ENCODE data around the gene SPCS2. TPM values are rescaled to one million over a fixed set of nuclear protein-coding genes. Genes with fewer than 3 reads are reported as not detected.

Gene SPCS2
- total RNA-seq, 1 experiment from 2014 or later: 328 TPM

GRCh38 chr11:74936087-74936486 lies 13.0 kb upstream of the SPCS2 start:
- ChIA-PET CTCF (interaction anchor here (1.2 kb wide), 1 partner anchor 198 kb away, joined by 3 read pairs; no protein-coding TSS in a partner anchor), POLR2A (no interaction called here)
- intact Hi-C loops (cut with micrococcal nuclease; ENCODE audit: unreplicated experiment): no loop called here
- no peak for TF ChIP-seq CTCF (IDR thresholded peaks at IDR 0.05; ENCODE audit: insufficient read depth in 1 of 2, low read depth in 1 of 2, low read length in 1 of 2, severe bottlenecking in 1 of 2, unreplicated experiment in 1 of 2)
- no peaks in the 10 kb centered on the region for H3K4me1 ChIP-seq
- no peaks in the 10 kb centered on the region for H3K27me3 ChIP-seq (replicated peaks; ENCODE audit: control insufficient read depth, insufficient read depth, low read length)
- no peak for DNase-seq
- Mint-ChIP-seq H3K36me3 (ENCODE audit: insufficient read depth, unreplicated experiment) (no peaks in the 10 kb centered on the region), H3K4me1 (ENCODE audit: low read depth, unreplicated experiment) (no peaks in the 10 kb centered on the region), H3K4me3 (ENCODE audit: unreplicated experiment) (no peak overlapping the region), H3K9me3 (ENCODE audit: unreplicated experiment) (no peaks in the 10 kb centered on the region), H3K27me3 (ENCODE audit: insufficient read depth, unreplicated experiment) (no peaks in the 10 kb centered on the region), H3K27ac (ENCODE audit: unreplicated experiment) (no peak overlapping the region)
- no peaks in the 10 kb centered on the region for H3K36me3 ChIP-seq (ENCODE audit: control insufficient read depth, insufficient read depth, low read length)
- BruUV-seq (replicated peaks): no TSS peak
- H3K4me3 ChIP-seq (ENCODE audit: low read depth, low read length): no peak overlapping the region
- H3K9me3 ChIP-seq: no peaks in the 10 kb centered on the region

- CTCF ChIA-PET: interaction anchor here (0.7 to 1.2 kb wide), 2 partner anchors 86 to 197 kb away, joined by 3 read pairs; no protein-coding TSS in a partner anchor
- H3K36me3 Mint-ChIP-seq (ENCODE audit: insufficient read depth, unreplicated experiment): no peaks in the 10 kb centered on the region
- no TSS peak for BruUV-seq (replicated peaks)
Measured at GRCh38 chr11:74936976-74937375, 12.1 kb upstream of the SPCS2 start.

DNA sequence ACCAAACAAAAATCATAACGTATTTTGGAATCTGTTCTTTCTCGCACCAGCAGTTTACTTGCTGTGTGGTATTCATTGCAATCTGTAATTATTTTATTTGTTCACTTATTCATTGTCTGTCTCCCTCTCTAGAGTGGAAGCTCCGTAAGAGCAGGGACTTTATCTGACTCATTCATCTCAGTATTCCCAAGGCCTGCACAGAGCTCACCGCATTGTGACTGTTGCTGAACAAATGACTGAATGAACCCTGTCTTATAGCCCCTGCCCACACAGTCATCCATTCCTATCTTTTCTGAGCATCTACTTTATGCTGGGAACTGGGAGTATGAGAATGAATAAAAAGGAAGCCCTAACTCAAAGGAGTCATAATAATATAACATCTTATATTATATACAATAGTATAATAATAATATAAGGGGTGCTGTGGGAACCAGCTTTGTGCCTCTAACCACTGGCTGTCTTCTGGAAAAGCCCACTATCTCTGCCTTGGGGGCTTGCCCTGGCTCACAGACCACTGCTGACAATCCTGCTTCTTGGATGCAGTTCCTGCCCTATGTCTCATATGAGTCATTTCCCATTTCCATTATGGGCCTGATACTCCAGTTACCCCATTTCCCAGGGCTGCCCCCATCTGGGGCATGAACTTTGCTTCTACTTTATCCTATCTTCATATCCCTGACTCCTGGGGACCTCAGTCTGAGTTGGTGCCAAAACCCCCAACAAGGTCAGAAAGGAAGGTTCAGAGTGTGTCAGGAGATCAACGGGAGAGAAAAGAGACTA lies 11.2 kb upstream of the SPCS2 start:
- Mint-ChIP-seq H3K36me3 (ENCODE audit: insufficient read depth, unreplicated experiment) (no peaks in the 10 kb centered on the region), H3K4me3 (ENCODE audit: unreplicated experiment) (no peak overlapping the region), H3K27ac (ENCODE audit: unreplicated experiment) (no peak overlapping the region), H3K4me1 (ENCODE audit: low read depth, unreplicated experiment) (no peaks in the 10 kb centered on the region), H3K27me3 (ENCODE audit: insufficient read depth, unreplicated experiment) (no peaks in the 10 kb centered on the region), H3K9me3 (ENCODE audit: unreplicated experiment) (no peaks in the 10 kb centered on the region)
- intact Hi-C loops (cut with micrococcal nuclease; ENCODE audit: unreplicated experiment): no loop called here
- no peak for TF ChIP-seq CTCF (IDR thresholded peaks at IDR 0.05; ENCODE audit: insufficient read depth in 1 of 2, low read depth in 1 of 2, low read length in 1 of 2, severe bottlenecking in 1 of 2, unreplicated experiment in 1 of 2)
- no peaks in the 10 kb centered on the region for H3K4me1 ChIP-seq
- no peak for DNase-seq
- no peaks in the 10 kb centered on the region for H3K36me3 ChIP-seq (ENCODE audit: control insufficient read depth, insufficient read depth, low read length)
- no peaks in the 10 kb centered on the region for H3K27me3 ChIP-seq (replicated peaks; ENCODE audit: control insufficient read depth, insufficient read depth, low read length)
- POLR2A ChIA-PET: interaction anchor here (0.9 kb wide), 1 partner anchor 11 kb away, joined by 5 read pairs; the partner anchor contains the start of genes SPCS2 and XRRA1
- no peaks in the 10 kb centered on the region for H3K9me3 ChIP-seq
- CTCF ChIA-PET: no interaction called here
- no peak overlapping the region for H3K4me3 ChIP-seq (ENCODE audit: low read depth, low read length)
- BruUV-seq (replicated peaks): no TSS peak

More at GRCh38 chr11:74936976-74937375, 12.1 kb upstream of the SPCS2 start:
- no peak overlapping the region for H3K4me3 ChIP-seq (ENCODE audit: low read depth, low read length)
- Mint-ChIP-seq H3K27me3 (ENCODE audit: insufficient read depth, unreplicated experiment) (no peaks in the 10 kb centered on the region), H3K4me3 (ENCODE audit: unreplicated experiment) (no peak overlapping the region), H3K4me1 (ENCODE audit: low read depth, unreplicated experiment) (no peaks in the 10 kb centered on the region), H3K27ac (ENCODE audit: unreplicated experiment) (no peak overlapping the region), H3K9me3 (ENCODE audit: unreplicated experiment) (no peaks in the 10 kb centered on the region)
- no peaks in the 10 kb centered on the region for H3K27me3 ChIP-seq (replicated peaks; ENCODE audit: control insufficient read depth, insufficient read depth, low read length)
- H3K4me1 ChIP-seq: no peaks in the 10 kb centered on the region
- no peak for TF ChIP-seq CTCF (IDR thresholded peaks at IDR 0.05; ENCODE audit: insufficient read depth in 1 of 2, low read depth in 1 of 2, low read length in 1 of 2, severe bottlenecking in 1 of 2, unreplicated experiment in 1 of 2)
- no peaks in the 10 kb centered on the region for H3K9me3 ChIP-seq
- DNase-seq: no peak
- H3K36me3 ChIP-seq (ENCODE audit: control insufficient read depth, insufficient read depth, low read length): no peaks in the 10 kb centered on the region
- intact Hi-C loops (cut with micrococcal nuclease; ENCODE audit: unreplicated experiment): no loop called here
- POLR2A ChIA-PET: interaction anchor here (0.9 kb wide), 1 partner anchor 12 kb away, joined by 5 read pairs; the partner anchor contains the start of genes SPCS2 and XRRA1

All from Caco-2 (cell line).